Measurements from ENCODE around the gene ARL11.

DNA sequence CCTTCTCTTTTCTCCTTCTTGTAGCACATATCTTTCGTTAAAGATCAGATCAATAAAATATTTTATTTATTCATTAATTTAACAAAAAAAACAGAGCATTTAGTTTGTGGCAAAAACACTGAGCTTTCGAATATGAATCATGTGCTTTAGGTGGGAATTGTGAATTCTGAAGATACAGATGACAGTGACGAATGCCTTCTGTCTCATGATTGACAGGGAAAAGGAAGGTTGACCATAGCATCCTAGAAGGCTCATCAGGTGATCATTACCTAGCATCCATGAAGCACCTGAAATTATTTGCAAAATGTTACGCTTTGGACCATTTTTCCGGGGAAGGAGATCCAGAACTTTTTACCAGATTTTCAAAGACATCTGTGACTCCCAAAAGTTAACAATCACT is 3.8 kb downstream of the ARL11 start:
- TF ChIP-seq, protein P1, sequence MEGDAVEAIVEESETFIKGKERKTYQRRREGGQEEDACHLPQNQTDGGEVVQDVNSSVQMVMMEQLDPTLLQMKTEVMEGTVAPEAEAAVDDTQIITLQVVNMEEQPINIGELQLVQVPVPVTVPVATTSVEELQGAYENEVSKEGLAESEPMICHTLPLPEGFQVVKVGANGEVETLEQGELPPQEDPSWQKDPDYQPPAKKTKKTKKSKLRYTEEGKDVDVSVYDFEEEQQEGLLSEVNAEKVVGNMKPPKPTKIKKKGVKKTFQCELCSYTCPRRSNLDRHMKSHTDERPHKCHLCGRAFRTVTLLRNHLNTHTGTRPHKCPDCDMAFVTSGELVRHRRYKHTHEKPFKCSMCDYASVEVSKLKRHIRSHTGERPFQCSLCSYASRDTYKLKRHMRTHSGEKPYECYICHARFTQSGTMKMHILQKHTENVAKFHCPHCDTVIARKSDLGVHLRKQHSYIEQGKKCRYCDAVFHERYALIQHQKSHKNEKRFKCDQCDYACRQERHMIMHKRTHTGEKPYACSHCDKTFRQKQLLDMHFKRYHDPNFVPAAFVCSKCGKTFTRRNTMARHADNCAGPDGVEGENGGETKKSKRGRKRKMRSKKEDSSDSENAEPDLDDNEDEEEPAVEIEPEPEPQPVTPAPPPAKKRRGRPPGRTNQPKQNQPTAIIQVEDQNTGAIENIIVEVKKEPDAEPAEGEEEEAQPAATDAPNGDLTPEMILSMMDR (IDR thresholded peaks at IDR 0.05), result no peak
- TF ChIP-seq POLR2A (IDR thresholded peaks at IDR 0.05), result no peak

All from suprapubic skin (tissue), 3 donors.